Measurements from ENCODE around the gene RCL1.

Gene RCL1

GRCh38 chr9:4803670-4804530, 11.2 kb downstream of the RCL1 start:
- no peak for FAIRE-seq
- TF ChIP-seq CTCF (IDR thresholded peaks at IDR 0.05; ENCODE audit: insufficient read depth, missing control alignments), result no peak
- DNase-seq (ENCODE audit: insufficient read length, low spot score), result no peak

- DNase-seq (ENCODE audit: insufficient read length, low spot score) (no peak), FAIRE-seq (no peak)
- no peak for TF ChIP-seq CTCF (IDR thresholded peaks at IDR 0.05; ENCODE audit: insufficient read depth, missing control alignments)
Measured at GRCh38 chr9:4804531-4805016, 11.8 kb downstream of the RCL1 start.

- FAIRE-seq, result no peak
- no peak for TF ChIP-seq CTCF (IDR thresholded peaks at IDR 0.05; ENCODE audit: insufficient read depth, missing control alignments)
- no peak for DNase-seq (ENCODE audit: insufficient read length, low spot score)
Measured at GRCh38 chr9:4805191-4805918, 12.6 kb downstream of the RCL1 start.

- TF ChIP-seq CTCF (IDR thresholded peaks at IDR 0.05; ENCODE audit: insufficient read depth, missing control alignments), result no peak
- no peak for DNase-seq (ENCODE audit: insufficient read length, low spot score)
- no peak for FAIRE-seq
Measured at GRCh38 chr9:4810565-4810964, 17.8 kb downstream of the RCL1 start.

- TF ChIP-seq CTCF (IDR thresholded peaks at IDR 0.05; ENCODE audit: insufficient read depth, missing control alignments), result no peak
- no peak for FAIRE-seq
Measured at GRCh38 chr9:4811824-4812223, 19.1 kb downstream of the RCL1 start.

GRCh38 chr9:4812858-4813257, 20.1 kb downstream of the RCL1 start:
- FAIRE-seq (no peak), DNase-seq (ENCODE audit: insufficient read length, low spot score) (no peak)
- no peak for TF ChIP-seq CTCF (IDR thresholded peaks at IDR 0.05; ENCODE audit: insufficient read depth, missing control alignments)

More at GRCh38 chr9:4811824-4812223, 19.1 kb downstream of the RCL1 start:
- DNase-seq (ENCODE audit: insufficient read length, low spot score), result no peak

Data from D721Med (cell line).